Measurements from ENCODE around the gene CSKMT. TPM values are rescaled to one million over a fixed set of nuclear protein-coding genes. Genes with fewer than 3 reads are reported as not detected.

Gene CSKMT
- total and polyA plus RNA-seq, 10 of the 15 experiments (the other 5 are each of a cell fraction or from before 2014, with no cell fraction given): 7.0 to 213 (median 21.6) TPM

- TF ChIP-seq ZBTB40 (IDR thresholded peaks at IDR 0.05; ENCODE audit: borderline replicate concordance) (peak; percentile 92), RBBP5 (conservative IDR thresholded peaks at IDR 0.05) (0 out of 2 replicates have a peak, but pooled peaks have one; percentile 69), ESRRA (IDR thresholded peaks at IDR 0.05; ENCODE audit: low read length) (no peak), FOS (IDR thresholded peaks at IDR 0.05; ENCODE audit: borderline replicate concordance, extremely low read depth, insufficient read length) (no peak), CTCF (IDR thresholded peaks at IDR 0.05 in 2 of 3, conservative IDR thresholded peaks at IDR 0.05 in 1 of 3; ENCODE audit: control insufficient read depth in 2 of 3, extremely low read depth in 1 of 3, insufficient read depth in 1 of 3, low read depth in 3 of 3, low read length in 3 of 3) (no peak), STAT3 (IDR thresholded peaks at IDR 0.05; ENCODE audit: low read depth, low read length) (no peak), CEBPB (IDR thresholded peaks at IDR 0.05; ENCODE audit: borderline replicate concordance in 1 of 2, low read depth in 2 of 2, low read length in 2 of 2) (no peak), JUNB (IDR thresholded peaks at IDR 0.05) (no peak), TARDBP (IDR thresholded peaks at IDR 0.05; ENCODE audit: borderline replicate concordance) (no peak), WRNIP1 (IDR thresholded peaks at IDR 0.05; ENCODE audit: borderline replicate concordance, low read depth, low read length) (no peak), ZBED1 (IDR thresholded peaks at IDR 0.05; ENCODE audit: borderline replicate concordance) (no peak), HDAC6 (IDR thresholded peaks at IDR 0.05; ENCODE audit: unreplicated experiment) (no peak), EED (IDR thresholded peaks at IDR 0.05; ENCODE audit: low read depth) (peak; percentile 83), CHD2 (IDR thresholded peaks at IDR 0.05; ENCODE audit: borderline replicate concordance, low read depth, low read length) (0 out of 2 replicates have a peak, but pooled peaks have one; percentile 10), MAX (IDR thresholded peaks at IDR 0.05; ENCODE audit: low read depth, low read length) (peak; percentile 90), CUX1 (IDR thresholded peaks at IDR 0.05; ENCODE audit: insufficient replicate concordance, low read depth, low read length) (no peak)
These were observed 13.9 kb downstream of the CSKMT start, which contains the start of gene UBXN1 (continued) for GRCh38 chr11:62678770-62679696.
